ENCODE data around the gene CAMTA1.

- no peak for TF ChIP-seq POLR2A (IDR thresholded peaks at IDR 0.05; ENCODE audit: low read length)
- TF ChIP-seq GATA1 (IDR thresholded peaks at IDR 0.05; ENCODE audit: low read depth, low read length), result no peak
These were observed 669.0 kb downstream of the CAMTA1 start for GRCh38 chr1:7454052-7454815.

All from erythroblast (primary cell).